ENCODE data around the gene PNPLA6.

PNPLA6 gene

DNA sequence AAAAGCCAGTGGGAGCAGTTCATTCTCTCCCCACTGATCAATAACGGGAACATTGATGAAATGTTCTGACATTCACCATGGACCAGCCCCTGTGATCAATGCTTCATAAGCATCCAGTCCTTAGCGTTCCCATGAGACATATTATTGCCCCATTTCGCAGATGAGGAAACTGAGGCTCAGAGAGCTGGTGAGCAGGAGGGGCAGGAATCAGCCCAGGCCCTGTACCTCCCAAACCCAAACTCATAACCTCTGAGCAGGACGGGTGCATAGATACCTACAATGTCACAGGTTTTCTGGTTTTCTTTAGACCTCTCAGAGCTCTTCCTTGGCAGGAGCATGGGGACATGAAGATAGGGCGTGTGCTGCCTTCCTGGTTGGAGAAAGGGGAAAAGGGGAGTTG is 11.0 kb upstream of the PNPLA6 start:
- no peak for TF ChIP-seq POLR2AphosphoS5 (IDR thresholded peaks at IDR 0.05; ENCODE audit: low read depth, low read length)
- TF ChIP-seq REST (IDR thresholded peaks at IDR 0.05; ENCODE audit: insufficient read depth in 1 of 2, low read depth in 2 of 2, low read length in 2 of 2), result no peak
- no peak for TF ChIP-seq FOXP2 (optimal IDR thresholded peaks at IDR 0.05; ENCODE audit: borderline replicate concordance, extremely low read depth, extremely low read length, insufficient read depth)

- TF ChIP-seq REST (IDR thresholded peaks at IDR 0.05; ENCODE audit: insufficient read depth in 1 of 2, low read depth in 2 of 2, low read length in 2 of 2), result no peak
- no peak for TF ChIP-seq FOXP2 (optimal IDR thresholded peaks at IDR 0.05; ENCODE audit: borderline replicate concordance, extremely low read depth, extremely low read length, insufficient read depth)
Observed at GRCh38 chr19:7524992-7525739, 10.4 kb upstream of the PNPLA6 start.

- TF ChIP-seq POLR2AphosphoS5 (IDR thresholded peaks at IDR 0.05; ENCODE audit: low read depth, low read length), result no peak
- TF ChIP-seq SIN3A (IDR thresholded peaks at IDR 0.05; ENCODE audit: borderline replicate concordance, insufficient read depth, low read length), result no peak
Observed at GRCh38 chr19:7526059-7526929, 9.2 kb upstream of the PNPLA6 start.

DNA sequence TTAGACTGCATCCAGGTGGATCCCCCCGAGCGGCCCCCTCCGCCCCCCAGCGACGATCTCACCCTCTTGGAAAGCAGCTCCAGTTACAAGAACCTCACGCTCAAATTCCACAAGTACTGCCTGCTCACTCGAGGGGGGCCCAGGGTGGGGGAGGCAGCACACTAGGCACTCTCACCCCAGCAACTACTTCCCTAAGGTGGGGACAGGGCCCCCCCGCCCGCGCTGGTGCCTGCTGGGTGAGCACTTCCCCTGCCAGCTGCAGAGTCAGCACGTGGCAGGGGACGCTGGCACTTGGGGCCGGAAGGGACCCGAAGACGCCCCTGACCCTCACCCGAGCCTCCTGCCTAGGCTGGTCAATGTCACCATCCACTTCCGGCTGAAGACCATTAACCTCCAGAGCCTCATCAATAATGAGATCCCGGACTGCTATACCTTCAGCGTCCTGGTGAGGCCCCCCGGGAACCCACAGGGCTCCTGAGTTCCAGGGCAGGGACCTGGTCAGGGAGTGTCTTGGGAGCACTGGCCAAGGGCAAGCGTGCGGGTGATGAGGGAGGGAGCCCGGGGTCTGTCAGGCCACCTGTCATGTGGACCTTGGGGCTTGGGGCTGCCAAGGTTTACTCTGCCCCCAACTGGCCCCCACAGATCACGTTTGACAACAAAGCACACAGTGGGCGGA is 7.9 kb upstream of the PNPLA6 start:
- no peak for TF ChIP-seq SIN3A (IDR thresholded peaks at IDR 0.05; ENCODE audit: borderline replicate concordance, insufficient read depth, low read length)
- TF ChIP-seq REST (IDR thresholded peaks at IDR 0.05; ENCODE audit: insufficient read depth in 1 of 2, low read depth in 2 of 2, low read length in 2 of 2), result no peak
- TF ChIP-seq FOXP2 (optimal IDR thresholded peaks at IDR 0.05; ENCODE audit: borderline replicate concordance, extremely low read depth, extremely low read length, insufficient read depth), result no peak

- TF ChIP-seq TAF1 (IDR thresholded peaks at IDR 0.05; ENCODE audit: borderline replicate concordance, insufficient read depth, low read length), result no peak
- TF ChIP-seq REST (IDR thresholded peaks at IDR 0.05; ENCODE audit: insufficient read depth in 1 of 2, low read depth in 2 of 2, low read length in 2 of 2), result no peak
- no peak for TF ChIP-seq SIN3A (IDR thresholded peaks at IDR 0.05; ENCODE audit: borderline replicate concordance, insufficient read depth, low read length)
Observed at GRCh38 chr19:7528192-7528519, 7.4 kb upstream of the PNPLA6 start.

All from PFSK-1 (cell line).